Cardiac fibroblast (primary cell): ENCODE data around the gene XYLT1.
A peak's percentile ranks its signal among the peaks of the same experiment; 100 is the strongest.

Source experiments
- DNase-seq, 2 donors: peaks; one replicate each; pipeline versions ENCODE4 v3.0.0 to v3.0.0-alpha.2; 2010; ENCODE audit warnings: low read depth in 2 of 2
- H3K4me3 ChIP-seq, 2 donors: replicated peaks in 1 of 2; 1 replicate in 1 of 2; 2 replicates in 1 of 2; pipeline ENCODE4 v1.5.1; 2011; ENCODE audit warnings: low read depth in 2 of 2, low read length in 2 of 2, mild to moderate bottlenecking in 2 of 2, moderate library complexity in 1 of 2
- TF ChIP-seq, protein P1 (sequence below): IDR thresholded peaks from one replicate; pipeline ENCODE4 v1.5.1; 2011; ENCODE audit warnings: low read depth, mild to moderate bottlenecking, low read length, inconsistent platforms

XYLT1 gene

DNA sequence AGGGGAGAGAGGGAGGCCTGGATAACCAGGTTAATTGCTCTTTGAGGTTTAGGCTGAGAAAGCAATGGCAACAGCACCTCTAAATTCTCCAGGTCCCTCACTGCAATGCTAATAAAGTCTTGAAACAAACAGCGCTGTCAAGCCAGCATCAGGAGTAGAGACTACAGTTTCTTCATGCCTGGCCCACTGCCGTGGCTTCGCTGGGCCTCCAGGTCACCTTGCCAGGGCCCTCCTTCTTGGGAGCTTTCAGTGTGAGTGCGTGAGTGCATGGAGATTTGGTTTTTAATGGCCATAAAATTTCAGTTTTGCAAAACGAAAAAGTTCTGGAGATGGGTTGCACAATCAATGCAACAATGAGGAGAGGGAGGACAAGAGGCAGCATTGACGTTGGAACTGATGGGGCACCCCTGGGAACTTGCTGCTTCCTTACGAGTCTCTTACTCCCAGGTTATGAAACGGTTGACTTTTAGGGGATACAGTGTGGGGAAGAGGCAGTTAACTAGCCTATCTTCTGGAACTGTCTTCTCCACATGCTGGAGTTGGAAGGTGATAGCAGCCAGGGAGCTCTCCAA is 229.4 kb downstream of the XYLT1 start:
- DNase-seq: no peak
- TF ChIP-seq, protein P1, sequence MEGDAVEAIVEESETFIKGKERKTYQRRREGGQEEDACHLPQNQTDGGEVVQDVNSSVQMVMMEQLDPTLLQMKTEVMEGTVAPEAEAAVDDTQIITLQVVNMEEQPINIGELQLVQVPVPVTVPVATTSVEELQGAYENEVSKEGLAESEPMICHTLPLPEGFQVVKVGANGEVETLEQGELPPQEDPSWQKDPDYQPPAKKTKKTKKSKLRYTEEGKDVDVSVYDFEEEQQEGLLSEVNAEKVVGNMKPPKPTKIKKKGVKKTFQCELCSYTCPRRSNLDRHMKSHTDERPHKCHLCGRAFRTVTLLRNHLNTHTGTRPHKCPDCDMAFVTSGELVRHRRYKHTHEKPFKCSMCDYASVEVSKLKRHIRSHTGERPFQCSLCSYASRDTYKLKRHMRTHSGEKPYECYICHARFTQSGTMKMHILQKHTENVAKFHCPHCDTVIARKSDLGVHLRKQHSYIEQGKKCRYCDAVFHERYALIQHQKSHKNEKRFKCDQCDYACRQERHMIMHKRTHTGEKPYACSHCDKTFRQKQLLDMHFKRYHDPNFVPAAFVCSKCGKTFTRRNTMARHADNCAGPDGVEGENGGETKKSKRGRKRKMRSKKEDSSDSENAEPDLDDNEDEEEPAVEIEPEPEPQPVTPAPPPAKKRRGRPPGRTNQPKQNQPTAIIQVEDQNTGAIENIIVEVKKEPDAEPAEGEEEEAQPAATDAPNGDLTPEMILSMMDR: no peak
- no peak overlapping the region for H3K4me3 ChIP-seq

DNA sequence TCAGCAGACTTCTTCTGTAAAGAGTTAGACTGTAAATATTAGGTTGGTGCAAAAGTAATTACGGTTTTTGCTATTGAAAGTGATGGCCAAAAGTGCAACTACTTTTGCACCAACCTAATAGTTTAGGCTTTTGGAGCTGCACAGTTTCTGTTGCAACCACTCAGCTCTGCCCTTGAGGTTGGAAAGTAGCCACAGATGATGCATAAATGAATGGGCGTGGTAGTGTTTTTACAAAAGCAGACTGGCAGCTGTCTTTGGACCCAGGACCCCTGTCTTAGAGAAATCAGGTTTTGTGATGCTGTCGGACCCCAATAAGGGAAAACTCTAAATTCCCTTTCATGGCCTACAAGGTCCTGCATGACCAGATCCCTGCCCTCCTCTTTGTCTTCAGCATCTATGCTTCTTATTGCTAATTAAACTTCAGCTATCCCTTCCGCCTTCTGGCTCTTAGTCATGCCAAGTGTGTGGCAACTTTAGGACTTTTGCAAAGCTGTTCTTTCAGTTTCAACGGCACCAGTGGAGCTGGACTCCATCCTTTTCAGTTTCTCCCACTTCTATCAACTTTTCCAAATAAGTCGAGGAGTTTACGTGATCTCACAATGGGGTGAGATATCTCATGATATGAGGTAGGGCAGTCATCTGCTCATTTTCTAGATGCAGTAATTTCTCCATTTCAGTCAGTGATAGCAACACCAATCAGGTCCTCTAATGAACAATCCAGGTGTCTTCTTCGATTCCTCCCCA is 232.3 kb downstream of the XYLT1 start:
- no peak for DNase-seq
- no peak overlapping the region for H3K4me3 ChIP-seq
- TF ChIP-seq, protein P1: no peak

DNA sequence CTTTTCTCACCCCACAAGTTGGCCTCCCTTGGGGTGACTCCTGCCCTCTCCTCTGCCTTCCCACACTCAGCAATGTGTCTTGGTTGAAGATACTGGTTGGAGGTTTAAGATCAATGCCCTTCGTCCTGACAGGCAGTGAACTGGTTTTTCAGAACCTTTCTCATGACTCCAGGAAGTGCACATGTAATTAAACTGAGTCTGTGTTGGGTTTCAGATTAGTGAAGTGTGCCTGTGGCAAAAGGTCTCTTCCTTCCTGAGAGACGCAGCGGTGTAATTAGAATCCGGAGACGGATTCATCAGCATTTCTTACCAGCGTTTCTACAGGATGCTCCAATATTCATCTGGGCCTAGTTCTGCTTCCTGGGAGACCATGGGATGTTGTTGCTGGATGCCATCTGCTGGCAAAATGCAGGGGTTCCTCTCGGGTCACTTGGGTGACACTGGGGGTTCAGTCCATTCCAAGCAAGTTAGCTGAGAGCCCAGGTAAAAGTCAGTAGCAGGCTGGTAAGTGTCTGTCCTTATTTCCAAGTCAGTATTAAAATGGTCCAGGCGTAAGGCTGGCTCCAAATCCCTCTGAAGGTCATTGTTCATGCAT is 233.3 kb downstream of the XYLT1 start:
- H3K4me3 ChIP-seq: no peak overlapping the region
- TF ChIP-seq, protein P1: no peak
- DNase-seq: no peak

DNA sequence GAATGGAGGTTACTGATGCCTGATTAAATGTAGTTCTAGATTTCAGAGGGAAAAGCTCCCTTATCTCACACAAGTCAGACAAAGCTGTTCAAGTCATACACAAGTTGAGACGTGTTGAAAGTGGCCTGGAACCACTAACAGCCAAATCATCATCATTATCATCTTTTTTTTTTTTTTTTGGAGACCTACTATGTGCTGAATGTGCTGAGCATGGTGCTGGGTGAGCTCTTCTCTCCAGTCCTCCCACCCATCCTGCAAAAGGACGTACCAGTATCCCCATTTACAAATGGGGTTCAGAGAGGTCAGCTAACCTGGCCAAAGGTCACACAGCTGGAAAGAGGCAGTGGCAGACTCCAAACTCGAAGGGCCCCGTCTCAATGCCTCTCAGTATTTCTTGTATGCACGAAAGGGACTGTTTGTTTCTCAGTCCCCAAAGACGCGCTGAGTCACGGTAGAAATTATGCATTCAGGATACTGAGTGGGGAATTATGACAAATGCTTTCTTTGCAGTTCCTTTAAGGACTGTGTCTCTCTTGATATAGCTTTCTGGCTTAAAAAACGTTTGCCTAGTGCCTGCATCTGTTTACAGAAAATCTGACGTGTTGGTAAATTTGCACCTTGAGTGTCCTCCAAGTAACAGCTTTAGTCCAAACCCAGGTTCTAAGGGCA is 235.5 kb downstream of the XYLT1 start:
- no peak overlapping the region for H3K4me3 ChIP-seq
- DNase-seq: peak in 1 of 2 donors; percentile 23
- TF ChIP-seq, protein P1: no peak

DNA sequence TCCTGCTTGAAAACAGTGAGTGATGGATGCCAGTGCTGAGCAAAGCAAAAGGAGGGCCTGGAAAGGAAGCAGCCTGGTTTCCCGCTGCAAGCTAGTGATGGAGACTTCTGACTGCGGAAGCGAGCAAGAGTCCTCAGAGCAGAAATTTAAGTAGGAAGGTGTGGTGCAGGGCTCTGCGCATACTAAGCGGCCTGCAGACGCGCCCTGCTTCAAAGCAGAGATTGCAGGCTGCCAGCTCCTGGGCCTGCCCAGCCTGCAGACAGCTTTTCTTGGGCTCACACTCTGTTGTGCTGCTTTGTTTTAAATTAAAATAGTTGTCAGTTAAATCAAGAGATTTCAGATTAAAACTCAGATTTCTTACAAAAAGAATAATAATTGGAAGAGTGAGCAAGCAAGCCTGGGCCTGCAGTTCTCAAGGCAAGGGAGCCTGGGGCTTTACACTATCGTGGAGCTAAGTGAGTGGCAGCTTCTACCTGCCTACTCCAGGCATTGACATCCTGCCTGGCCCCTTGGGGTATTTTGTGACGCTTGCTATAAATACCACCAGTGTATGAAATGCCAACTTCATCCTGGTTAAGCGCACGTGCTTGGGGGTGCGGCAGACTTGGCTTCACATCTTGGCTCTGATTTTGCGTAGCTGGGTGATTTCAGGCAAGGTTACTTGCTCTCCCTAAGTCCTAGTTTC is 237.3 kb downstream of the XYLT1 start:
- H3K4me3 ChIP-seq: no peak overlapping the region
- TF ChIP-seq, protein P1: no peak
- no peak for DNase-seq

DNA sequence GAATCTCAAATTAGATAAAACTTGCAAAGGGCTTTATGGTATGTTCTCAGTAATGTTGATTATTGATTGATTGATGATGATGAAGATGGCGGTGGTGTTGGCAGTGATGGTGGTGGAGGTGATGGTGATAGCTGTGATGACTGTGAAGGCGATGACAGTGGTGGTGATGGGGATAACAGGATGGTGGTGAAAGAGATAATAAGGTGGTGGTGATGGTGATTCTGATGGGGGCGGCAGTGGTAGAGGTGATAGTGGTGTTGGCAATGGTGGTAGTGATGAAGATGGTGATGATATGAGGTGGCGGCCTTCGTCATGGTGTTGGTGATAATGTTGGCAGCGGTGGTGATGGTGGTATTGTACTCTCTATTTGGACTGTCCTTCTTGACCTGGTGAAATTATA is 238.3 kb downstream of the XYLT1 start:
- no peak for DNase-seq
- H3K4me3 ChIP-seq: no peak overlapping the region
- TF ChIP-seq, protein P1: no peak
